ENCODE data around the gene WNK3. TPM values are rescaled to one million over a fixed set of nuclear protein-coding genes. Genes with fewer than 3 reads are reported as not detected.

The WNK3 gene
- total RNA-seq, 1 experiment from 2014 or later, result 0.33 TPM

DNA sequence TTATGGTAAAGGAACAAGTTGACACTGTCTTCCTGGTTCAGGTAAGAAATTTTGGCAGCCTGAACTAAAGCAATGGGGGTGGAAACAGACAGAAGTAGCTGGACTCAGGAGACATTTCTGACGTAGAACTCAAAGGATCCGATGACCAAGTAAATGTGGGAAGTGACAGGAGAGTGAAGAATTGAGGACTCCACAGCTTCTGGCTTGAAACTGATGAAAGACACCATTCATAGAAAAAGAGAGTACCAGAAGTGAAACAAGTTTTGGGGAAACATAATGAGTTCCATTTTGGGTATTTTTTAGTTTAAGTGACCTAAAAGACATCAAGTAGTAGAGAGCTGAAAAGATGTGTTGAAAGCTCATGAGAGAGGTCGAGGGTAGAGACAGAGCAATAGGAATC, 180.5 kb downstream of the WNK3 start:
- no peaks in the 10 kb centered on the region for H3K27me3 ChIP-seq (ENCODE audit: low read length)
- H3K4me3 ChIP-seq (ENCODE audit: low read length), result peak overlapping the region; percentile 36; the same call in 1 of the 2 replicates
- 0 out of 2 replicates have a peak, but pooled peaks cover 10% of the 10 kb centered on the region for H4K20me1 ChIP-seq (ENCODE audit: low read length)
- H3K79me2 ChIP-seq (ENCODE audit: low read length), result peaks cover 86% of the 10 kb centered on the region
- H2AFZ ChIP-seq (ENCODE audit: low read length), result no peak overlapping the region
- peaks cover 55% of the 10 kb centered on the region for H3K4me1 ChIP-seq (ENCODE audit: insufficient read depth, low read length)
- H3K36me3 ChIP-seq (ENCODE audit: low read depth, low read length), result peaks cover 16% of the 10 kb centered on the region
- H3K9me2 ChIP-seq (replicated peaks; ENCODE audit: low read length), result no peaks in the 10 kb centered on the region
- CTCF ChIA-PET, result no interaction called here
- TF ChIP-seq EZH2 (IDR thresholded peaks at IDR 0.05; ENCODE audit: low read length, unreplicated experiment), result no peak
- TF ChIP-seq EZH2phosphoT487 (IDR thresholded peaks at IDR 0.05; ENCODE audit: borderline replicate concordance, low read length), result no peak
- no peak for TF ChIP-seq CTCF (conservative IDR thresholded peaks at IDR 0.05; ENCODE audit: low read depth, low read length)
- H3F3A ChIP-seq (ENCODE audit: low read length, unreplicated experiment), result peaks cover 6% of the 10 kb centered on the region
- DNase-seq, result no peak
- no peak overlapping the region for H3K9ac ChIP-seq (ENCODE audit: low read length)
- ATAC-seq, result no peak
- POLR2A ChIA-PET (ENCODE audit: unreplicated experiment), result no interaction called here
- no TSS peak for BruUV-seq (replicated peaks)
- no peaks in the 10 kb centered on the region for H3K9me3 ChIP-seq (ENCODE audit: low read length)
- intact Hi-C loops (cut with micrococcal nuclease), result no loop called here
- no peak overlapping the region for H3K27ac ChIP-seq (ENCODE audit: low read length)
- peak overlapping the region; percentile 97 for H3K4me2 ChIP-seq (ENCODE audit: low read length)

DNA sequence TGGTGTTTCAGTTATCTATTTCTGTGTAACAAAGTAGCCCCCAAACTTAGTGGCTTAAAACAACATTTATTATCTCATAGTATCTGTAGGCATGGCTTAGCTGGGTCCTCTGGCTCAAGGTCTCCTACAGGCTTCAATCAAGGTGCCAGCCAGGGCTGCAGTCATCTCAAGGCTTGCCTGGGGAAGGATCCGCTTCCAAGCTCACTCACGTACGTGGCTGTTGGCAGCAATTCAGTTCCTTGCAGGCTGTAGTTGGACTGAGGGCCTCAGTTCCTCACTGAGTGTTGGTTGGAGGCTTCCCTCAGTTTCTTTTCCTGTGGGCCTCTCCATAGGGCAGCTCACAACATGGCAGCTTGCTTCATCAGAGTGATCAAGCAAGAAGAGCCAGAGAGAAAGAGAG, 184.1 kb downstream of the WNK3 start:
- Histone ChIP-seq H3K9me3 (ENCODE audit: low read length) (no peaks in the 10 kb centered on the region), H3K27ac (ENCODE audit: low read length) (no peak overlapping the region), H3K4me3 (ENCODE audit: low read length) (no peak overlapping the region), H3K27me3 (ENCODE audit: low read length) (no peaks in the 10 kb centered on the region), H2AFZ (ENCODE audit: low read length) (no peak overlapping the region), H3K4me1 (ENCODE audit: insufficient read depth, low read length) (peaks cover 21% of the 10 kb centered on the region), H3K4me2 (ENCODE audit: low read length) (no peak overlapping the region), H3K79me2 (ENCODE audit: low read length) (peaks cover 51% of the 10 kb centered on the region), H3F3A (ENCODE audit: low read length, unreplicated experiment) (peaks cover 6% of the 10 kb centered on the region), H3K9ac (ENCODE audit: low read length) (no peak overlapping the region), H3K9me2 (replicated peaks; ENCODE audit: low read length) (no peaks in the 10 kb centered on the region), H3K36me3 (ENCODE audit: low read depth, low read length) (peaks cover 16% of the 10 kb centered on the region), H4K20me1 (ENCODE audit: low read length) (0 out of 2 replicates have a peak, but pooled peaks cover under 1% of the 10 kb centered on the region)
- DNase-seq, result no peak
- no peak for ATAC-seq
- ChIA-PET CTCF (no interaction called here), POLR2A (ENCODE audit: unreplicated experiment) (no interaction called here)
- TF ChIP-seq EZH2phosphoT487 (IDR thresholded peaks at IDR 0.05; ENCODE audit: borderline replicate concordance, low read length), result no peak
- TF ChIP-seq EZH2 (IDR thresholded peaks at IDR 0.05; ENCODE audit: low read length, unreplicated experiment), result no peak
- TF ChIP-seq CTCF (conservative IDR thresholded peaks at IDR 0.05; ENCODE audit: low read depth, low read length), result no peak
- BruUV-seq (replicated peaks), result no TSS peak
- intact Hi-C loops (cut with micrococcal nuclease), result no loop called here

GRCh38 chrX:54172455-54172854, 185.4 kb downstream of the WNK3 start:
- DNase-seq, result peak; percentile 25
- intact Hi-C loops (cut with micrococcal nuclease), result no loop called here
- H3K4me2 ChIP-seq (ENCODE audit: low read length), result no peak overlapping the region

More at GRCh38 chrX:54172455-54172854, 185.4 kb downstream of the WNK3 start:
- POLR2A ChIA-PET (ENCODE audit: unreplicated experiment), result no interaction called here
- H4K20me1 ChIP-seq (ENCODE audit: low read length), result no peaks in the 10 kb centered on the region
- no peaks in the 10 kb centered on the region for H3K27me3 ChIP-seq (ENCODE audit: low read length)
- H3K79me2 ChIP-seq (ENCODE audit: low read length), result peaks cover 38% of the 10 kb centered on the region
- H3F3A ChIP-seq (ENCODE audit: low read length, unreplicated experiment), result no peaks in the 10 kb centered on the region
- H3K9me2 ChIP-seq (replicated peaks; ENCODE audit: low read length), result no peaks in the 10 kb centered on the region
- no TSS peak for BruUV-seq (replicated peaks)
- no peaks in the 10 kb centered on the region for H3K9me3 ChIP-seq (ENCODE audit: low read length)
- peaks cover 16% of the 10 kb centered on the region for H3K36me3 ChIP-seq (ENCODE audit: low read depth, low read length)
- no peak overlapping the region for H2AFZ ChIP-seq (ENCODE audit: low read length)
- TF ChIP-seq EZH2 (IDR thresholded peaks at IDR 0.05; ENCODE audit: low read length, unreplicated experiment) (no peak), EZH2phosphoT487 (IDR thresholded peaks at IDR 0.05; ENCODE audit: borderline replicate concordance, low read length) (no peak), CTCF (conservative IDR thresholded peaks at IDR 0.05; ENCODE audit: low read depth, low read length) (no peak)
- ATAC-seq, result no peak
- no peak overlapping the region for H3K4me3 ChIP-seq (ENCODE audit: low read length)
- CTCF ChIA-PET, result no interaction called here
- H3K9ac ChIP-seq (ENCODE audit: low read length), result no peak overlapping the region
- no peak overlapping the region for H3K27ac ChIP-seq (ENCODE audit: low read length)
- H3K4me1 ChIP-seq (ENCODE audit: insufficient read depth, low read length), result peaks cover 9% of the 10 kb centered on the region

All from PC-3 (cell line).